Thyroid gland (tissue), 4 donors: ENCODE results near the gene PPP1R17. TPM values are rescaled to one million over a fixed set of nuclear protein-coding genes. Genes with fewer than 3 reads are reported as not detected.

Experiments
- DNase-seq, 2 donors: peaks; one replicate each; pipeline ENCODE4 v3.0.0-alpha.2; 2019
- H3K27ac ChIP-seq, 3 donors: fragments of 200-600 bp; sonication (generic); 1 replicate in 2 of 3; 2 replicates in 1 of 3; pipeline ENCODE4 v1.5.1; 2016 to 2019; ENCODE audit warnings: mild to moderate bottlenecking in 1 of 3, moderate library complexity in 1 of 3
- H3K27me3 ChIP-seq: fragments of 200-600 bp; sonication (generic); one replicate; pipeline ENCODE4 v1.5.1; 2019
- H3K36me3 ChIP-seq, 2 donors: fragments of 200-600 bp; sonication (generic); one replicate each; pipeline ENCODE4 v1.5.1; 2016 to 2019
- H3K4me1 ChIP-seq, 2 donors: fragments of 200-600 bp; sonication (generic); one replicate each; pipeline ENCODE4 v1.5.1; 2017 to 2019
- H3K4me3 ChIP-seq, 3 donors: fragments of 200-600 bp; sonication (generic); replicated peaks in 1 of 3; 1 replicate in 2 of 3; 2 replicates in 1 of 3; pipeline ENCODE4 v1.5.1; 2016; ENCODE audit warnings: mild to moderate bottlenecking in 1 of 3
- H3K9me3 ChIP-seq: fragments of 200-600 bp; sonication (generic); one replicate; pipeline ENCODE4 v1.5.1; 2017
- CTCF ChIP-seq, 6 experiments: fragments of 200-600 bp in 3 of 6; fragments of 450-650 bp in 3 of 6; sonication (generic) in 3 of 6; IDR thresholded peaks; one replicate each; pipeline ENCODE4 v1.5.1; 2016 to 2019; ENCODE audit warnings: antibody characterized with exemption in 6 of 6, mild to moderate bottlenecking in 2 of 6, inconsistent platforms in 1 of 6, moderate library complexity in 1 of 6
- POLR2A ChIP-seq, 2 donors: fragments of 450-650 bp; IDR thresholded peaks; one replicate each; pipeline ENCODE4 v1.6.1; 2017; ENCODE audit warnings: antibody characterized with exemption in 2 of 2, mild to moderate bottlenecking in 2 of 2, moderate library complexity in 1 of 2
- whole genome bisulfite sequencing, 2 donors: methylation state at CpG; one replicate each; pipeline ENCODE4 v1.1.5; 2017; 5-methylcytosine and 5-hydroxymethylcytosine counted together
- intact Hi-C: fragments of 100-400 bp; cut with DNase I; formaldehyde crosslinking; loops from one replicate; pipeline ENCODE4 v1.15.1; 2023
- total RNA-seq, 4 donors: library from RNA; depleted of rRNA; stranded (reverse); fragments of >200 nt; gene quantifications; one replicate each; pipeline ENCODE4 v1.2.3, GENCODE V29; 2016

Gene PPP1R17
- total RNA-seq, result not detected

DNA sequence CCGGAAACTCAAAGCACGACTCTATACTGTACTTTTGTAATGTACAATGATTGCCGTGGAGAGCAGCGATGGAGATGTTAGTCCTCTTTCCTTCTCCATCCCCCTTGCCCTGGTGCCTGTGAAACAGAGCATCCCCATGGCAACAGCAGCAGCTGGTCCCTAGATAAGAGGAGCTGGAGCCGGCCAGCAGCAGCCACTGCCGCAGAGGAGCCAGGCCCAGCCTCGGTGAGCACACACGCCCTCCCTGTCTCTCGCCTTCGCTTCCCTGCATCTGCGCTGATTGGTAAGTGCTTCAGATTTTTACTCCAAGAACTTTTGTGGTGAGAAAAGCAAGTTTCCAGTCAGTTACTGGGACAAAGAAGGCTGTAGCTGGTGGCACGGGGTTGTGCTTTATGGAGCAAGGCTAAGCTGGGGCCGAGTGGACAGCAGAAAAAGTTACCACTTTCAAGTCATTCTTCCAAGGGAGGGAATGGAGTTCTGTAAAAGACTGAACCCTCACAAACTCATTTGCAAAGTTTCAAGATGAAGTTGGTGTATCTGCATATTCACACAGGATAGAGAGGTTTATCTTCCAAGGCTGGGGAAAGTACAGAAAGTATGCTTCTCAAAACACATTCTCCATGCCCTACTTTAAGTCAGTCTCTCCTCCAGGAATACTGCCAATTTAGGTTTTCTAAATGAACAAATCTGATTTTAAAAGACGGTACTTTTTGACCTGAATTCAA, at the start of gene PPP1R17:
Gene PPP1R17, plus strand, starts transcription at position 192 of the 725 bp plus-strand sequence. CDS start 5,227 bp downstream, outside the sequence.
- no peaks in the 10 kb centered on the region for H3K4me1 ChIP-seq
- no peak within 1 kb of the TSS for H3K4me3 ChIP-seq
- WGBS, 2 donors, result 39% methylated on average over 14 of the region's 14 CpGs
- DNase-seq, result no peak
- no peaks in the 10 kb centered on the region for H3K36me3 ChIP-seq
- TF ChIP-seq CTCF (IDR thresholded peaks at IDR 0.05) (no peak), POLR2A (IDR thresholded peaks at IDR 0.05) (no peak)
- no peaks in the 10 kb centered on the region for H3K9me3 ChIP-seq
- intact Hi-C loops, result no loop called here
- no peaks in the 10 kb centered on the region for H3K27me3 ChIP-seq
- no peak within 1 kb of the TSS for H3K27ac ChIP-seq

- Histone ChIP-seq H3K27me3 (no peaks in the 10 kb centered on the region), H3K9me3 (no peaks in the 10 kb centered on the region), H3K4me3 (no peak overlapping the region), H3K27ac (no peak overlapping the region), H3K4me1 (no peaks in the 10 kb centered on the region), H3K36me3 (no peaks in the 10 kb centered on the region)
- no peak for DNase-seq
- intact Hi-C loops, result no loop called here
- TF ChIP-seq POLR2A (IDR thresholded peaks at IDR 0.05), result no peak
- TF ChIP-seq CTCF (IDR thresholded peaks at IDR 0.05), result no peak
- 75 to 78% methylated on average over 3 of the region's 3 CpGs for WGBS, 2 donors
Measured at GRCh38 chr7:31640381-31640780, 46.6 kb upstream of the PPP1R17 start.

- no peaks in the 10 kb centered on the region for H3K36me3 ChIP-seq
- DNase-seq, result no peak
- H3K4me3 ChIP-seq, result no peak overlapping the region
- no peaks in the 10 kb centered on the region for H3K4me1 ChIP-seq
- no peaks in the 10 kb centered on the region for H3K9me3 ChIP-seq
- intact Hi-C loops, result no loop called here
- WGBS, 2 donors, result 39 to 61% methylated on average over 4 to 5 of the region's 5 CpGs
- H3K27ac ChIP-seq, result no peak overlapping the region
- H3K27me3 ChIP-seq, result no peaks in the 10 kb centered on the region
- TF ChIP-seq CTCF (IDR thresholded peaks at IDR 0.05) (no peak), POLR2A (IDR thresholded peaks at IDR 0.05) (no peak)
Measured at GRCh38 chr7:31642681-31643115, 44.3 kb upstream of the PPP1R17 start.

DNA sequence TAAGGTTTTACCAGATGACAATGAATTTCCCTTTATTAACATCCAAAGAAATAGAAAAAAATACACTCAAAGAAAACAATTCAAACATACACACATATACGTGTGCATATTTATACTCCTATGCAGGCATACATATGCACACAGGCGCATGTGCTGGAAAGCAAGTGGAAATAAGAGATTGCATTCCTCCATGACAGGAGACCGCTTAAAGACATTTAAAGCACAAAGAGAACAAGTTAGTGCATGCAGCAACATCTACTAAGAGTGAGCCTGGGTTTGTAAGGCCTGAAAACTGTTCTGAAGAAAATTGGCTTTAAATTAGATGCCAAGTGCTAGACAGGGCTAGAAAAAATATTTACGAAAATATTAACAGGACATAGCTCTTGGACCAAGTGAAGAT, 40.1 kb upstream of the PPP1R17 start:
- intact Hi-C loops, result no loop called here

More for the DNA sequence above, 40.1 kb upstream of the PPP1R17 start:
- H3K36me3 ChIP-seq, result no peaks in the 10 kb centered on the region
- DNase-seq, result no peak
- no peak for TF ChIP-seq POLR2A (IDR thresholded peaks at IDR 0.05)
- no peak for TF ChIP-seq CTCF (IDR thresholded peaks at IDR 0.05)
- no peak overlapping the region for H3K4me3 ChIP-seq
- H3K4me1 ChIP-seq, result no peaks in the 10 kb centered on the region
- WGBS, 2 donors, result 90 to 94% methylated on average over 4 of the region's 4 CpGs
- H3K9me3 ChIP-seq, result no peaks in the 10 kb centered on the region
- H3K27me3 ChIP-seq, result no peaks in the 10 kb centered on the region
- H3K27ac ChIP-seq, result no peak overlapping the region
